H1 (cell line): ENCODE measurements around the gene PLPP7. TPM values are rescaled to one million over a fixed set of nuclear protein-coding genes. Genes with fewer than 3 reads are reported as not detected.

ENCODE experiments used
- CTCF ChIA-PET: fragments of 300-600 bp; sonication (Branson Sonifier 250); formaldehyde crosslinking; loops from one replicate; lab custom pipeline; 2021; ENCODE audit not compliant: partially characterized antibody; lab: Charles Lee
- POLR2A ChIA-PET: fragments of 300-600 bp; sonication (Branson Sonifier 250); formaldehyde crosslinking; loops from one replicate; lab custom pipeline; 2021; ENCODE audit warnings: inconsistent platforms; ENCODE audit not compliant: partially characterized antibody; lab: Charles Lee
- DNase-seq, 2 experiments: peaks; one replicate each; pipeline versions ENCODE4 v3.0.0 to v3.0.0-alpha.2; 2010 to 2022; ENCODE audit warnings: low spot score in 2 of 2, low read depth in 1 of 2, mixed read lengths in 1 of 2
- FAIRE-seq: peaks from 2 replicates; lab custom pipeline; 2011; peaks lifted over from hg19 to GRCh38; lab: Jason Lieb, UNC
- H2AFZ ChIP-seq: 2 replicates; pipeline ENCODE4 v1.8.1; 2012; ENCODE audit warnings: low read length, inconsistent platforms
- H2AK5ac ChIP-seq: 2 replicates; pipeline ENCODE4 v1.6.1; 2013; ENCODE audit warnings: low read depth, low read length
- H2BK120ac ChIP-seq: replicated peaks from 2 replicates; pipeline ENCODE3; 2013; ENCODE audit warnings: low read depth, low read length, inconsistent platforms
- H2BK12ac ChIP-seq: 2 replicates; pipeline ENCODE4 v1.6.1; 2013; ENCODE audit warnings: low read depth, low read length
- H2BK15ac ChIP-seq: 2 replicates; pipeline ENCODE4 v1.6.1; 2013; ENCODE audit warnings: low read length
- H2BK20ac ChIP-seq: 2 replicates; pipeline ENCODE4 v1.6.1; 2013; ENCODE audit warnings: low read length
- H2BK5ac ChIP-seq: 2 replicates; pipeline ENCODE4 v1.6.1; 2013; ENCODE audit warnings: low read depth, low read length
- H3K14ac ChIP-seq: 2 replicates; pipeline ENCODE4 v1.6.1; 2013; ENCODE audit warnings: inconsistent platforms; ENCODE audit not compliant: insufficient read length
- H3K18ac ChIP-seq: 2 replicates; pipeline ENCODE4 v1.6.1; 2013; ENCODE audit warnings: low read length; ENCODE audit errors: extremely low read depth
- H3K23ac ChIP-seq: 2 replicates; pipeline ENCODE4 v1.6.1; 2013; ENCODE audit warnings: inconsistent platforms; ENCODE audit not compliant: insufficient read length
- H3K23me2 ChIP-seq: 2 replicates; pipeline ENCODE4 v1.6.1; 2013; ENCODE audit warnings: low read depth, low read length
- H3K27ac ChIP-seq: 2 replicates; pipeline ENCODE4 v1.6.1; 2011; ENCODE audit warnings: low read depth, low read length, inconsistent platforms
- H3K27me3 ChIP-seq, 4 experiments: replicated peaks in 1 of 4; 1 replicate in 1 of 4; 2 replicates in 3 of 4; pipeline versions ENCODE4 v1.6.1 to v1.8.1; 2011 to 2013; ENCODE audit warnings: low read length in 3 of 4, mild to moderate bottlenecking in 3 of 4, inconsistent platforms in 2 of 4, mixed read lengths in 2 of 4, moderate library complexity in 1 of 4; ENCODE audit not compliant: control insufficient read depth in 3 of 4, insufficient read depth in 3 of 4; ENCODE audit errors: extremely low read depth in 1 of 4
- H3K36me3 ChIP-seq, 4 experiments: 2 replicates each; pipeline versions ENCODE4 v1.6.1 to v1.8.1; 2011 to 2013; ENCODE audit warnings: mild to moderate bottlenecking in 4 of 4, low read length in 3 of 4, moderate library complexity in 2 of 4, control low read depth in 1 of 4, inconsistent platforms in 1 of 4; ENCODE audit not compliant: insufficient read depth in 4 of 4, control insufficient read depth in 2 of 4
- H3K4ac ChIP-seq: replicated peaks from 2 replicates; pipeline ENCODE3; 2013; ENCODE audit warnings: low read length, low read depth, mixed read lengths, inconsistent platforms; ENCODE audit not compliant: insufficient read length
- H3K4me1 ChIP-seq, 4 experiments: replicated peaks in 1 of 4; 1 replicate in 1 of 4; 2 replicates in 3 of 4; pipeline versions ENCODE4 v1.6.1 to v1.8.1; 2011 to 2013; ENCODE audit warnings: low read length in 3 of 4, inconsistent platforms in 2 of 4, mixed read lengths in 1 of 4; ENCODE audit not compliant: insufficient read depth in 4 of 4, control insufficient read depth in 3 of 4
- H3K4me2 ChIP-seq, 2 experiments: 2 replicates each; pipeline versions ENCODE4 v1.6.1 to v1.8.1; 2011 to 2013; ENCODE audit warnings: low read depth in 2 of 2, low read length in 2 of 2, control low read depth in 1 of 2, inconsistent platforms in 1 of 2, mild to moderate bottlenecking in 1 of 2; ENCODE audit not compliant: insufficient read depth in 1 of 2
- H3K4me3 ChIP-seq, 4 experiments: fragments of 200-600, 300-600 bp in 1 of 4; sonication (generic), shearing (Covaris generic), sonication (Bioruptor Twin) in 1 of 4; 2 replicates each; pipeline versions ENCODE4 v1.5.1 to v1.8.1; 2011 to 2016; ENCODE audit warnings: low read length in 4 of 4, low read depth in 3 of 4, control low read depth in 2 of 4, inconsistent platforms in 2 of 4, mild to moderate bottlenecking in 2 of 4, mixed read lengths in 1 of 4, moderate library complexity in 1 of 4; ENCODE audit not compliant: insufficient read depth in 2 of 4; ENCODE audit errors: extremely low read depth in 1 of 4
- H3K56ac ChIP-seq: replicated peaks from 2 replicates; pipeline ENCODE3; 2013; ENCODE audit warnings: low read depth, mild to moderate bottlenecking, mixed read lengths, low read length, inconsistent platforms; ENCODE audit not compliant: insufficient read length
- H3K79me1 ChIP-seq: 2 replicates; pipeline ENCODE4 v1.6.1; 2013; ENCODE audit warnings: low read depth, low read length, control low read depth
- H3K79me2 ChIP-seq, 2 experiments: 2 replicates each; pipeline versions ENCODE4 v1.6.1 to v1.8.1; 2012 to 2013; ENCODE audit warnings: low read length in 2 of 2, mild to moderate bottlenecking in 2 of 2, inconsistent platforms in 1 of 2; ENCODE audit not compliant: insufficient read depth in 2 of 2, control insufficient read depth in 1 of 2
- H3K9ac ChIP-seq, 4 experiments: replicated peaks in 1 of 4; 1 replicate in 1 of 4; 2 replicates in 3 of 4; pipeline versions ENCODE4 v1.6.1 to v1.8.1; 2011 to 2013; ENCODE audit warnings: low read depth in 3 of 4, low read length in 3 of 4, control low read depth in 2 of 4, mild to moderate bottlenecking in 2 of 4, moderate library complexity in 2 of 4, inconsistent platforms in 1 of 4; ENCODE audit errors: extremely low read depth in 1 of 4
- H3K9me3 ChIP-seq, 2 experiments: 2 replicates each; pipeline versions ENCODE4 v1.6.1 to v1.8.1; 2012 to 2013; ENCODE audit warnings: mild to moderate bottlenecking in 2 of 2, moderate library complexity in 2 of 2, control low read depth in 1 of 2, inconsistent platforms in 1 of 2, low read depth in 1 of 2, low read length in 1 of 2, mixed read lengths in 1 of 2; ENCODE audit not compliant: insufficient read depth in 2 of 2
- H4K20me1 ChIP-seq, 2 experiments: replicated peaks in 1 of 2; 2 replicates each; pipeline versions ENCODE3 to v1.8.1; 2011 to 2013; ENCODE audit warnings: inconsistent platforms in 2 of 2, low read length in 2 of 2, mild to moderate bottlenecking in 1 of 2; ENCODE audit not compliant: insufficient read depth in 2 of 2, control insufficient read depth in 1 of 2
- H4K5ac ChIP-seq: 2 replicates; pipeline ENCODE4 v1.6.1; 2013; ENCODE audit warnings: low read length, low read depth, mixed read lengths, inconsistent platforms; ENCODE audit not compliant: insufficient read length
- H4K8ac ChIP-seq: 2 replicates; pipeline ENCODE4 v1.8.0; 2013; ENCODE audit warnings: mild to moderate bottlenecking, moderate library complexity, low read length, inconsistent platforms; ENCODE audit not compliant: insufficient read depth; ENCODE audit errors: extremely low read depth
- H4K91ac ChIP-seq: replicated peaks from 2 replicates; pipeline ENCODE3; 2013; ENCODE audit warnings: low read length, mixed read lengths, inconsistent platforms; ENCODE audit not compliant: insufficient read length
- BRCA1 ChIP-seq: IDR thresholded peaks from 2 replicates; pipeline ENCODE4 v1.6.1; 2012; ENCODE audit warnings: low read depth, low read length, improper control_type of control experiment
- CBX5 ChIP-seq: fragments of 300-800, 300-1000 bp; sonication (generic); IDR thresholded peaks from 2 replicates; pipeline ENCODE4 v1.7.1; 2016; ENCODE audit warnings: antibody characterized with exemption, low read length, low read depth
- CBX8 ChIP-seq: fragments of 300-800, 300-1000 bp; sonication (generic); IDR thresholded peaks from 2 replicates; pipeline ENCODE4 v1.7.1; 2016; ENCODE audit warnings: low read depth, low read length, borderline replicate concordance
- HDAC2 ChIP-seq, 2 experiments: fragments of 300-600 bp in 1 of 2; sonication (generic) in 1 of 2; IDR thresholded peaks; 2 replicates each; pipeline ENCODE4 v1.6.1; 2011 to 2012; ENCODE audit warnings: low read depth in 2 of 2, low read length in 2 of 2, mild to moderate bottlenecking in 2 of 2, moderate library complexity in 2 of 2, borderline replicate concordance in 1 of 2, inconsistent platforms in 1 of 2
- HDAC6 ChIP-seq: IDR thresholded peaks from one replicate; pipeline ENCODE4 v1.7.1; 2012; ENCODE audit warnings: low read depth, mild to moderate bottlenecking, inconsistent platforms, low read length, moderate library complexity
- POLR2A ChIP-seq, 2 experiments: IDR thresholded peaks; 1 replicate in 1 of 2; 2 replicates in 1 of 2; pipeline ENCODE4 v1.6.1; 2011; ENCODE audit warnings: low read depth in 2 of 2, low read length in 2 of 2, mild to moderate bottlenecking in 2 of 2; ENCODE audit errors: control extremely low read depth in 1 of 2
- POU5F1 ChIP-seq: IDR thresholded peaks from 2 replicates; pipeline ENCODE4 v1.6.1; 2011; ENCODE audit warnings: low read depth, mild to moderate bottlenecking, low read length, moderate library complexity
- SIRT6 ChIP-seq: IDR thresholded peaks from one replicate; pipeline ENCODE4 v1.7.1; 2012; ENCODE audit warnings: low read length, inconsistent platforms
- SRF ChIP-seq: IDR thresholded peaks from 2 replicates; pipeline ENCODE4 v1.6.1; 2011; ENCODE audit warnings: mild to moderate bottlenecking, low read depth, low read length, moderate library complexity
- YY1 ChIP-seq: IDR thresholded peaks from 2 replicates; pipeline ENCODE4 v1.6.1; 2011; ENCODE audit warnings: low read depth, mild to moderate bottlenecking, low read length
- WGBS, 2 experiments: shearing (Covaris generic) in 1 of 2; methylation state at CpG; one replicate each; pipeline versions ENCODE4 v1.1.6 to v1.1.7; 2013 to 2015; ENCODE audit warnings: low lambda C conversion rate in 2 of 2, mixed read lengths in 2 of 2, inconsistent platforms in 1 of 2, low coverage in 1 of 2, missing lambda C conversion rate in 1 of 2; ENCODE audit not compliant: insufficient replicate concordance in 2 of 2, insufficient coverage in 1 of 2, insufficient read length in 1 of 2; ENCODE audit errors: extremely low coverage in 1 of 2, missing lambda C conversion rate in 1 of 2; 5-methylcytosine and 5-hydroxymethylcytosine counted together
- polyA plus RNA-seq, 7 experiments: library from polyadenylated mRNA; depleted of rRNA in 3 of 7; stranded (reverse) in 5 of 7; unstranded in 2 of 7; fragments of >200 nt in 5 of 7; fragments of 200-250 nt in 2 of 7; gene quantifications; 1 replicate in 5 of 7; 2 replicates in 1 of 7; 4 replicates in 1 of 7; pipeline versions ENCODE4 v1.2.1 to v1.2.3, GENCODE V29; 2011 to 2013; ENCODE audit warnings: missing spikeins in 2 of 7, mixed read lengths in 2 of 7
- total RNA-seq: library from RNA; stranded (reverse); fragmentation: NEBNext Ultra II Directional; extraction: Animal tissue kit (Norgen Biotek cat#: 25700); gene quantifications from 2 replicates; pipeline ENCODE4 v1.2.1, GENCODE V29; 2021
- TF ChIP-seq, protein P1 (sequence below): IDR thresholded peaks from 2 replicates; pipeline ENCODE4 v1.6.1; 2012; ENCODE audit warnings: low read length, inconsistent platforms

Gene PLPP7
- total and polyA plus RNA-seq, 2 of the 8 experiments (the other 6 are each of a cell fraction or from before 2014, with no cell fraction given) = 3.4 to 3.9 TPM

- no peaks in the 10 kb centered on the region for H3K36me3 ChIP-seq
- no peak for DNase-seq
- ChIA-PET POLR2A (interaction anchor here (0.7 to 2.9 kb wide), 6 partner anchors 9 to 191 kb away, joined by 3 to 8 read pairs (median 3); partner anchors contain the start of gene FAM78A), CTCF (interaction anchor here (0.5 to 3.8 kb wide), 8 partner anchors 8 to 109 kb away, joined by 3 to 24 read pairs (median 4); no protein-coding TSS in a partner anchor)
- H3K4me3 ChIP-seq = peak overlapping the region in 1 of 4 experiments; percentile 16; a peak in 1 of 8 replicates
- peak overlapping the region; percentile 0 for H4K5ac ChIP-seq
- no peaks in the 10 kb centered on the region for H3K79me1 ChIP-seq
- peak overlapping the region; percentile 48 for H4K91ac ChIP-seq
- H3K4ac ChIP-seq = no peak overlapping the region
- FAIRE-seq = no peak
- H4K8ac ChIP-seq = peak overlapping the region; percentile 30
- no peaks in the 10 kb centered on the region for H3K23me2 ChIP-seq
- H3K27me3 ChIP-seq = no peaks in the 10 kb centered on the region
- H3K23ac ChIP-seq = no peak overlapping the region
- H3K14ac ChIP-seq = no peak overlapping the region
- H2AFZ ChIP-seq = no peak overlapping the region
- no peak overlapping the region for H2AK5ac ChIP-seq
- WGBS, 2 experiments = 91% methylated on average over 32 of the region's 34 CpGs; no CpG with 5 or more reads in 1 of the 2 experiments
- H3K9ac ChIP-seq = no peak overlapping the region
- H2BK5ac ChIP-seq = peak overlapping the region; percentile 66; the same call in 1 of the 2 replicates
- H3K18ac ChIP-seq = peak overlapping the region; percentile 48; the same call in 1 of the 2 replicates
- H2BK120ac ChIP-seq = no peak overlapping the region
- H3K9me3 ChIP-seq = no peaks in the 10 kb centered on the region
- H2BK15ac ChIP-seq = 0 out of 2 replicates have a peak overlapping the region, but pooled peaks have one; percentile 29
- 0 out of 2 replicates have a peak overlapping the region, but pooled peaks have one; percentile 39 for H2BK12ac ChIP-seq
- H3K4me1 ChIP-seq = peaks cover 0 to 14% (median 8%) of the 10 kb centered on the region in 4 experiments; a peak in 6 of 7 replicates
- no peak overlapping the region for H3K56ac ChIP-seq
- no peak overlapping the region for H2BK20ac ChIP-seq
- peak overlapping the region; percentile 12 to 14; a peak in 2 of 4 replicates for H3K4me2 ChIP-seq
- no peak for TF ChIP-seq HDAC6
- TF ChIP-seq CBX8 = no peak
- no peak for TF ChIP-seq YY1
- no peak for TF ChIP-seq POLR2A (IDR thresholded peaks at IDR 0.05; ENCODE audit: control extremely low read depth in 1 of 2, low read depth in 2 of 2, low read length in 2 of 2)
- no peak for TF ChIP-seq SRF
- TF ChIP-seq SIRT6 = no peak
- TF ChIP-seq, protein P1, sequence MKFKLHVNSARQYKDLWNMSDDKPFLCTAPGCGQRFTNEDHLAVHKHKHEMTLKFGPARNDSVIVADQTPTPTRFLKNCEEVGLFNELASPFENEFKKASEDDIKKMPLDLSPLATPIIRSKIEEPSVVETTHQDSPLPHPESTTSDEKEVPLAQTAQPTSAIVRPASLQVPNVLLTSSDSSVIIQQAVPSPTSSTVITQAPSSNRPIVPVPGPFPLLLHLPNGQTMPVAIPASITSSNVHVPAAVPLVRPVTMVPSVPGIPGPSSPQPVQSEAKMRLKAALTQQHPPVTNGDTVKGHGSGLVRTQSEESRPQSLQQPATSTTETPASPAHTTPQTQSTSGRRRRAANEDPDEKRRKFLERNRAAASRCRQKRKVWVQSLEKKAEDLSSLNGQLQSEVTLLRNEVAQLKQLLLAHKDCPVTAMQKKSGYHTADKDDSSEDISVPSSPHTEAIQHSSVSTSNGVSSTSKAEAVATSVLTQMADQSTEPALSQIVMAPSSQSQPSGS = no peak
- TF ChIP-seq HDAC2 (IDR thresholded peaks at IDR 0.05; ENCODE audit: borderline replicate concordance in 1 of 2, low read depth in 2 of 2, low read length in 2 of 2) = no peak
- no peak for TF ChIP-seq CBX5
- no peak for TF ChIP-seq BRCA1
- TF ChIP-seq POU5F1 = no peak
- no peak overlapping the region for H3K27ac ChIP-seq
- H4K20me1 ChIP-seq = no peaks in the 10 kb centered on the region
- H3K79me2 ChIP-seq = no peaks in the 10 kb centered on the region
Measured at GRCh38 chr9:131290036-131290766, 678 bp downstream of the PLPP7 start.
